ENCODE measurements around the gene LANCL2.
"Not testable (repeated sequence)": the region's sequence is repeated elsewhere in the genome, so short reads cannot be mapped to it uniquely, and the experiment has no call there.

The LANCL2 gene

GRCh38 chr7:55438757-55439525 lies 73.8 kb downstream of the LANCL2 start:
- FAIRE-seq, result no peak

DNA sequence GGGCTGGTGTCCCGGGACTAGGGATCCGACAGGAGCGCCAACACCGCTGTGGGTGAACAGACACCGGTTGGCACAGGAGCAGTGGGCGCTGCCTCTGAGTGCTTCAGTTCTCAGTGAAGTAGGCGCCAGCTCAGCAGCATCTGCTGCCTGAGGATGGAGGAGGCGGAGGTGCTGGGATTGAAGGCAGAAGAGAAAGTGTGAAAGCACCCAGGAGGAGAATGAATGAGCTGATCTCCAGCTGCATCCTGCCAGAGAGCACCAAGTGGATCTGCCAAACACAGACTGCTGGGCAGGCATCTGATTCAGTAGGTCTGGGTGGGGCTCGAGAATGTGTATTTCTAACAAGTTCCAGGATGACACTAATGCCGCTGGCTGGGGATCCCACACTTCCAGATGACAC lies 74.5 kb downstream of the LANCL2 start:
- FAIRE-seq, result no peak

- no peak for FAIRE-seq
Measured at GRCh38 chr7:55440040-55440690, 75.0 kb downstream of the LANCL2 start.

DNA sequence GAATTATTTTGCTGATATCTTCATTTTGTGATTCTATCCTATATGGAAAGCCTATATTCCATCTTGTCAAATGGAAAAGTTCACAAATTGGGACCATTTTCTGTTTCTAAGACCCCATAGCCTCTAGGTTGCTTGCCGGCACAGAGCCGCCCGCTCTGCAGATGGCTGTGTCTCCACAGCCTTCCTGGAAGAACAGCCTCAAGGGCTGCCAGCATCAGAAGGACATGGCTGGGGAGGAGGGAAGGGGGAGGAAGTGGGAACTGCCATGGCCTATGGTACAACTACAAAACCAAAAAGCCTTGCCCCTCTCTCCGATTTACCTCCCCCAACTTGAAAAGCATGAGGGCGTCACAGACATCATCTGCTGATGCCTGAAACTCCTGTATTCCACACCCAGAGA lies 75.9 kb downstream of the LANCL2 start:
- FAIRE-seq, result no peak

GRCh38 chr7:55441774-55442522 lies 76.8 kb downstream of the LANCL2 start:
- no peak for FAIRE-seq

GRCh38 chr7:55444786-55445185 lies 79.6 kb downstream of the LANCL2 start:
- no peak for FAIRE-seq

DNA sequence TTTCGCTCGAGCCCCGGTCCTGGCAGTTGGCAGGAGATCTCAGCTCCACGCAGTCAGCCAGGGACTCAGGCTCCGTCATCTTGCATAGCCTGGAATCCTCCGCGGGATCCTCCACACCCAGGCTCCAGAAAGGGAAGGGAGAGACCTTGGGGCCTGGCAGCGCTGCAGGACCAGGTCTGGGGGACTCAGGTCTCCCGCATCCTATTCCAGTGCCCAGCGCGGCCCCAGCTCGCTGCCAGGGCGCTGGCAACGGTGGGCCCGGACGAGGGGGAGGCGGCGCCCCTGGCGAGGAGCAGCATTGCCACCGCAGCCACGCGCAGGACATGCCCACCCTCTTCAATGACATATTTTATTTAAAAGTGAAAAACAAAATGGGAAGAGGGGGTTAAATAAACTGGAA lies 83.4 kb downstream of the LANCL2 start:
- FAIRE-seq, result no peak

DNA sequence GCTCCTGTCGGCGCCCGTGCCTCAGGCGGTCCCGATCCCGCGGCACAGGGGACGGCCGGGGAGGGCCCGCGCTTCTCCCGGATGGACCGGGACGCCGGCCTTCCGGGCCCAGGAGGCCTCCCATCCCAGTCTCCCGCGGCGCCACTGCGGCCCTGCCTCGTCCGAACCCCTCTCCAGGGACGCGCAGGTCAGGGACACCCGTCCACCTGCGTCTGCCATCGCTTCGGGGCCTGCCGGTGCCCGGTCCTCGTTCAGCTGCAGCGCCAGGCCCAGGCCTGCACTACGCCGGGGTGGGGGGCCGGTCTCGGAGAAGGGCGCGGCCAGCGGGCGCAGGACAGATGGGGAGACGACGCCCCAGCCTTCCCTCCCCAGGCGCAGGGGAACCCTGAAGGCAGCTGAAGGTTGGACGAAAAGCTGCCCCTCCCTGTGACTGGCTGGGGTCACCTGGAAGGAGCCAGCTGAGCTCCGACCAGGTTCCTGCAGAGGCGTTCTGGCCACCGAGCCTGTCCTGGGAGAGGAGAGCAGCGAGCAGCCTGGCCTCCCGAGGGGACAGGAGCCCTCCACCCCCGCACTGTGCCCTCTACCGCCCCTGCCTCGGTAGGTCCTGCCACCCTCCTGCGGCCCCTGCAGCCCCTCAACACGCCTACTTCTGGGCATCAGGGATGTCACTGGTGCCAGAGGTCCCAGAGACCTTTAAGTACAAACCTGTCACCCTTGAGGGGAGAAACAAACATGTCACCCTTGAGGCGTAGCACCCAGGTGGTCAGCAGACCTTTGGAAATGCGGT lies 84.3 kb downstream of the LANCL2 start:
- FAIRE-seq, result no peak

DNA sequence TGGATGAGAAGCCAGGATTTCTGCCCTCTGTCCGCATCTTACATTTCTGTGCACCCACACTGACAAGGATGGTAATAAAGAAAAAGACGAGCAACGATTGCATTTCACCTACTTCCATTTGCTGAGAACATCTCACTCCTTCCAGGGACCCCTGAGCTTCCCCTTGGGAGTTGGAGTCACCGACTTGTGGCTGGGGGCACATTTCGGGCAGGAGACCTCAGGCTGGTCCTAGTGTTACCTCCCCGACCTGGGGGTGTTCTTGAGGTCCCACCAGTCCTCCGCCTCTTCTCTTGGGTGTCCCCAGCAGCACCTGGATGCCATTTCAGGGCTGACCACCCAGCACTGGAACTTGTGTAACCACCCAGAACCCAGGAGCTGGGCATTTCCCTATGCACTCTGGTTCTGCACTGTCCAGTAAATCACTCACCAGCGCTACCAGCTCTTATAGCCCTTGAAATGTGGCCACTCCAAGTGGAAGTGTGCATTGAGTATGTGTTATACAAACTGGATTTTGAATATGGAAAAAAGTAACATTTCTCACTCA lies 84.9 kb downstream of the LANCL2 start:
- no peak for FAIRE-seq

DNA sequence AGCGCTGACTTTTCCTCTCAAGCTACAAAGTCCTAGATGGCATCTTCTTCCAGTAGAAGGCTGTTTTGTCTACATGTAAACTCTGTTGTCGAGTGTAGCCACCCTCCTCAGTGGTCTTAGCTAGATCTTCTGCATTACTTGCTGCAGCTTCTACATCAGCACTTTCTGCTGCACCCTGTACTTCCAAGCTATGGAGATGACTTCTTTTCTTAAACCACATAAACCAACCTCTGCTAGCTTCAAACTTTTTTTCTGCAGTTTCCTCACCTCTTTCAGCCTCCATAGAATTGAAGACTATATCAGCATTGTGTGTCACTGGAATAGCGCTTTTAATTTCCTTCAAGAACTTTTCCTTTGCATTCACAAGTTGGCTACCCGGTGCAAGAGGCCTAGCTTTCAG lies 87.8 kb downstream of the LANCL2 start:
- no peak for FAIRE-seq

GRCh38 chr7:55457801-55458200 lies 92.7 kb downstream of the LANCL2 start:
- no peak for FAIRE-seq

DNA sequence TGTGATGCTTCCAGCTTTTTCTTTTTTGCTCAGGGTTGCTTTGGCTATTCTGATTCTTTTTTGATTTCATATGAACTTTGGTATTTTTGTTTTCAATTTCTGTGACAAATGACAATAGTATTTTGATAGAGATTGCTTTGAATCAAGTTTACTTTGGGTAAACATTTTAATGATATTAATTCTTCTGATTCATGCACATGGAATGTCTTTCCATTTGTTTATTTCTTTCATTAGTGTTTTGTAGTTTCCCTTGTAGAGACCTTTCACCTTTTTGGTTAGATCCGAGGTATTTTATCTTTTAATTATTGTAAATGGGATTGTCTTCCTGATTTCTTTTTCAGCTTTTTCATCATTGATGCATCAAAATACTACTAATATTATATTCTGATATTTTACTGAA lies 93.2 kb downstream of the LANCL2 start:
- no peak for FAIRE-seq

GRCh38 chr7:55463686-55464262 lies 98.6 kb downstream of the LANCL2 start:
- FAIRE-seq, result no peak

DNA sequence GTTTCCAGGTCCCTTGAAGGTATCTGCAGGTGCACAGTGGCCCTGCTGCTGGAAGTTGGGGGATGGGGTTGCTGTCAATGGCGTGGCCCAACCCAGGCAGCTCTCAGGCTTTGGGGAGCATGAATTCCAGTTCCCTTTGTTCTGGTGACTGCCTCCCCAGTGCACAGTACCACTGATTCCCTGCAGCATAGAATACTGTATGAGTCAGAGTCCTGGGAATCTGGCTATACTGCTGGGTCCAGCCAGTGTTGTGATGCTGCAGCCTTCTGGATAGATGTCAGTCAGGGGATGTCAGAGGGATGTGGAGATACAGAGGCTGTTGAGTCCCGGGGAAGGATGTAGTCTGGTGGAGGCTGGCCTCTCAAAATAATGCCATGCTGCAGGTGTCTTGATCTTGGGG lies 99.3 kb downstream of the LANCL2 start:
- FAIRE-seq, result no peak

GRCh38 chr7:55465691-55466090 lies 100.6 kb downstream of the LANCL2 start:
- no peak for FAIRE-seq

DNA sequence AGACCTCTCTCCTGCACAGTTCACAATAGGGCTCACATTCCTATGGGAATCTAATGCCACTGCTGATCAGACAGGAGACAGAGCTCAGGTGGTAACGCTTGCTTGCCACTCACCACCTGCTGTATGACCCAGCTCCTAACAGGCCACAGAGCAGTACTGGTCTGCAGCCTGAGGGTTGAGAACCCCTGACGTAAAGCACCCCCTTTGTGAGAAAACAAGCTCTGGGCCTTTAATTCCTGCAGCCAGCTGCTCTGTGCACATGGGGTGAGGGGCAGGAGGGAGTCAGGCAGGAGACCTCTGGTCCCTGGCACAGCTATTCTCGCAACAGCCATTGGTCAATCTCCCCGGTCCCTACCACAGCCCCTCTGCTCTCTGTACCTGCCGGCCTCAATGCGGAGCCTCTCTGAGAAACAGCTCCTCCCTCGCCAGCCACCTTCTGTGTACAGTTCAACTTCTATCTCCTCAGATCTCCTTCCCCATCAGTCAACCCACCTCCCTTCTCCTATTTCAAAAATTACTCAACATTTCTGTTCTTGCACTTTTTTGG lies 102.0 kb downstream of the LANCL2 start:
- FAIRE-seq, result no peak

DNA sequence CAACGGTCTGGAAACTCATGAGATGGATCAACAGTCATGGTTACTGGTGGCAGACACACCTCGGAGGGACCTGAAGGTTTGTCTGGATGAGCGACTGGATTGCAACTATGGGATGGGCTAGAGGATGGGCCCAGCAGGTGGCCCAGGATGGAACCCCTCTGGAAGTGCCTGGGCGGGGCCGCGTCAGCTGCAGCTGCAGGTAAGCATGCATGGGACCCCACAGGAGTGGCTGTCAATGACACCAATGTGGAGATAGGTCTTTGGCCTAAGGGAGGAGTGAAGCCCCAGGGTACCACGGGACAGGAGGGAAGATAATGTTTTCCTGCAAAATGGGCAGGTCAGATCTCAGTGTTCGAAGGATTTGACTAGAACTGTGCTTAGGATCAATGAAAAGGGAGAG lies 103.4 kb downstream of the LANCL2 start:
- no peak for FAIRE-seq

DNA sequence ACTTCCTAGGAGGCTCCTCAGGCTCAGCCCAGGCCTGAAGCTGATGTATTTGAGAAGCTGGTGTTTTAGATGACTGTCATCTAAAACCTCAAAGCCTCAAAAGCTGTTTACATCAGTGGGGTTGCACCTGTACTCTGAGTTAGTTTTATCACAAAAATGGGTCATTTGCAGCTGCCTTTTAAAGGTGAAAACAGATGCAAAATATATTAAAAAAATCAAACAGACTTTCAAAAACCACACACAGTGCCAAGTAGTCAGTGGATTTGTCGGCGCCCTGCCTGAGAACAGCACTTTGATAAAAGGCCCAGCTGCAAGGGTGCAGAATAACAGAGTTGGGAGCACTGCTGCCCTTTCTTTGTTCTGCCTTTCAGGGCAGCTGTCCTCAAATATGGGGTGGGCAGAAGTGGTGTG lies 104.1 kb downstream of the LANCL2 start:
- FAIRE-seq, result no peak

- FAIRE-seq, result no peak
Measured at GRCh38 chr7:55469721-55470120, 104.6 kb downstream of the LANCL2 start.

- FAIRE-seq, result no peak
Measured at GRCh38 chr7:55470261-55470660, 105.1 kb downstream of the LANCL2 start.

GRCh38 chr7:55471594-55471993 lies 106.5 kb downstream of the LANCL2 start:
- FAIRE-seq, result not testable (repeated sequence)

GRCh38 chr7:55472406-55472805 lies 107.3 kb downstream of the LANCL2 start:
- FAIRE-seq, result not testable (repeated sequence)
